ENCODE data around the gene LYRM4.
A peak's percentile ranks its signal among the peaks of the same experiment; 100 is the strongest.
"Not testable (repeated sequence)": the region's sequence is repeated elsewhere in the genome, so short reads cannot be mapped to it uniquely, and the experiment has no call there.

LYRM4 gene

GRCh38 chr6:5121956-5122355 is 138.8 kb downstream of the LYRM4 start:
- DNase-seq (ENCODE audit: low spot score), result no peak

GRCh38 chr6:5121479-5121878 is 139.3 kb downstream of the LYRM4 start:
- DNase-seq (ENCODE audit: low spot score), result no peak

GRCh38 chr6:5120543-5120942 is 140.2 kb downstream of the LYRM4 start:
- DNase-seq (ENCODE audit: low spot score), result not testable (repeated sequence)

- no peak for DNase-seq (ENCODE audit: low spot score)
These were observed 140.7 kb downstream of the LYRM4 start for GRCh38 chr6:5120011-5120410.

- DNase-seq (ENCODE audit: low spot score), result no peak
These were observed 141.4 kb downstream of the LYRM4 start for GRCh38 chr6:5119090-5119951.

- no peak for DNase-seq (ENCODE audit: low spot score)
These were observed 144.3 kb downstream of the LYRM4 start for GRCh38 chr6:5116243-5116991.

GRCh38 chr6:5115168-5115567 is 145.6 kb downstream of the LYRM4 start:
- no peak for DNase-seq (ENCODE audit: low spot score)

GRCh38 chr6:5113096-5113495 is 147.7 kb downstream of the LYRM4 start:
- DNase-seq (ENCODE audit: low spot score), result no peak

- DNase-seq (ENCODE audit: low spot score), result peak; percentile 36
These were observed 148.5 kb downstream of the LYRM4 start for GRCh38 chr6:5112066-5112799.

- no peak for DNase-seq (ENCODE audit: low spot score)
These were observed 149.1 kb downstream of the LYRM4 start for GRCh38 chr6:5111626-5112025.

- DNase-seq (ENCODE audit: low spot score), result no peak
These were observed 150.5 kb downstream of the LYRM4 start for GRCh38 chr6:5110246-5110645.

GRCh38 chr6:5109436-5109835 is 151.3 kb downstream of the LYRM4 start:
- DNase-seq (ENCODE audit: low spot score), result no peak

- no peak for DNase-seq (ENCODE audit: low spot score)
These were observed 152.1 kb downstream of the LYRM4 start for GRCh38 chr6:5108536-5109150.

- DNase-seq (ENCODE audit: low spot score), result peak; percentile 39
These were observed 152.7 kb downstream of the LYRM4 start for GRCh38 chr6:5108068-5108467.

- DNase-seq (ENCODE audit: low spot score), result no peak
These were observed 153.4 kb downstream of the LYRM4 start for GRCh38 chr6:5107341-5107740.

GRCh38 chr6:5105146-5105545 is 155.6 kb downstream of the LYRM4 start:
- DNase-seq (ENCODE audit: low spot score), result no peak

GRCh38 chr6:5104667-5105066 is 156.1 kb downstream of the LYRM4 start:
- no peak for DNase-seq (ENCODE audit: low spot score)

- DNase-seq (ENCODE audit: low spot score), result no peak
These were observed 157.5 kb downstream of the LYRM4 start for GRCh38 chr6:5103250-5103649.

GRCh38 chr6:5102267-5102970 is 158.3 kb downstream of the LYRM4 start:
- DNase-seq (ENCODE audit: low spot score), result no peak

GRCh38 chr6:5100806-5101205 is 159.9 kb downstream of the LYRM4 start:
- no peak for DNase-seq (ENCODE audit: low spot score)

GRCh38 chr6:5099537-5099936 is 161.2 kb downstream of the LYRM4 start:
- no peak for DNase-seq (ENCODE audit: low spot score)
